NCI-H524 (cell line): ENCODE measurements around the gene GJC1.

Experiments used
- DNase-seq, 2 experiments: peaks; one replicate each; lab custom pipeline; 2025; lab: John Stamatoyannopoulos, UW

GJC1 gene

DNA sequence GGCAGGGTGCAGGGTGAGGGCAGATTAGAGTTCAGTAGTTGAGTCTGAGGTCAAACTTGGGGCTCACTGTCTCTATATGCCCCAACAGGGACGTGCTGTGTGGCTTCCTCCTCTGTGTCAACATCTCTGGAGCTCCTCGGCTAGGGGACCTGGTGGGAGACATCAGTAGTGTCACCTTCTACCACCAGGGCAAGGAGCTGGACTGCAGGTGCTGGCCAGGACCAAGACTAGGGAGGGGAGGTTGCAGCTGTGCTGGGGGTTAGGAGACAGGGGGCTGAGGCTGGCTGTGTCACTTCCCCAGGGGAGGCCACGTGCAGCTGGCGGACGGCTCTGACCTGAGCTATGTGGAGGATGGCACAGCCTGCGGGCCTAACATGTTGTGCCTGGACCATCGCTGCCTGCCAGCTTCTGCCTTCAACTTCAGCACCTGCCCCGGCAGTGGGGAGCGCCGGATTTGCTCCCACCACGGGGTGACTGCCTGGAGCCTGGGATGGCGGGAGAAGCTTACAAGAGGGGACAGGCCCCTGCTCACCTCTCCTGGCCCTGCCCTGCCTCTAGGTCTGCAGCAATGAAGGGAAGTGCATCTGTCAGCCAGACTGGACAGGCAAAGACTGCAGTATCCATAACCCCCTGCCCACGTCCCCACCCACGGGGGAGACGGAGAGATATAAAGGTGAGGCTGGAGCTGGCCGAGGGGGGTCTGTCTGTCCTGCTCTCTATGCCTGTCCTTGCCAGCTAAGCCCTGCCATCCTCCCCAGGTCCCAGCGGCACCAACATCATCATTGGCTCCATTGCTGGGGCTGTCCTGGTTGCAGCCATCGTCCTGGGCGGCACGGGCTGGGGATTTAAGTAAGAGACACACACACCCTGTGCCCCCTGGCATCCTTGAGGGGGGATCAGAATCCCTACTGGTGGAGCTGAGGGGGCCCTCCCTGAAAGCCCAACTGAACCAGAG lies 52.4 kb downstream of the GJC1 start:
- no peak for DNase-seq

DNA sequence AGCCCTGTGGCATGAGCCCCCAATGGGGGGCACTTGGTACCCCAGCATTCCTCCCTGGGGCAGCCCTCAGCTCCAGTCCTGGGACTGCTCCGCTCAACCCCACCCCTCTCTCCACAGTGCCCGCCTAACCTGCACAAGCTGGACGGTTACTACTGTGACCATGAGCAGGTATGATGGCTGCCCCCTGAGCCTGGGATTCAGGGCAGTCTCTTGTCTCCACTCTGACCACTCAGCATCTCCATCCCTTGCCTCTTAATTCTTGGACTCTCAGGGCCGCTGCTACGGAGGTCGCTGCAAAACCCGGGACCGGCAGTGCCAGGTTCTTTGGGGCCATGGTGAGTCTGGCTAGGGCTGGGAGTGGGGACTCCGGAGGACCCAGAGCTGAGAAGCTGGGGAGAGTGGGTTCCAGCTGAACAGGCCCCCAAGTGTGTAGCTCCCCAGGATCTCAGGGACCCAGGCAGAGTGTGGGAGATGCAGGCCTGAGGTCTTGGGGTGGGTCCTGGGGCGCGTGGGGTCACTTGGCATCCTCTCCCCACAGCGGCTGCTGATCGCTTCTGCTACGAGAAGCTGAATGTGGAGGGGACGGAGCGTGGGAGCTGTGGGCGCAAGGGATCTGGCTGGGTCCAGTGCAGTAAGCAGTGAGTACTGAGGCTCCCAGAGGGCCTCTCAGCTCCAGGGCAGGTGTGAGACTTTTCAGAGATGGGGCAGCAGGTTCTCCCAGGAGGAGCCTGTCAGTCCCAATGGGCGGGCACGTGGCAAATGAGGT lies 53.3 kb downstream of the GJC1 start:
- no peak for DNase-seq

DNA sequence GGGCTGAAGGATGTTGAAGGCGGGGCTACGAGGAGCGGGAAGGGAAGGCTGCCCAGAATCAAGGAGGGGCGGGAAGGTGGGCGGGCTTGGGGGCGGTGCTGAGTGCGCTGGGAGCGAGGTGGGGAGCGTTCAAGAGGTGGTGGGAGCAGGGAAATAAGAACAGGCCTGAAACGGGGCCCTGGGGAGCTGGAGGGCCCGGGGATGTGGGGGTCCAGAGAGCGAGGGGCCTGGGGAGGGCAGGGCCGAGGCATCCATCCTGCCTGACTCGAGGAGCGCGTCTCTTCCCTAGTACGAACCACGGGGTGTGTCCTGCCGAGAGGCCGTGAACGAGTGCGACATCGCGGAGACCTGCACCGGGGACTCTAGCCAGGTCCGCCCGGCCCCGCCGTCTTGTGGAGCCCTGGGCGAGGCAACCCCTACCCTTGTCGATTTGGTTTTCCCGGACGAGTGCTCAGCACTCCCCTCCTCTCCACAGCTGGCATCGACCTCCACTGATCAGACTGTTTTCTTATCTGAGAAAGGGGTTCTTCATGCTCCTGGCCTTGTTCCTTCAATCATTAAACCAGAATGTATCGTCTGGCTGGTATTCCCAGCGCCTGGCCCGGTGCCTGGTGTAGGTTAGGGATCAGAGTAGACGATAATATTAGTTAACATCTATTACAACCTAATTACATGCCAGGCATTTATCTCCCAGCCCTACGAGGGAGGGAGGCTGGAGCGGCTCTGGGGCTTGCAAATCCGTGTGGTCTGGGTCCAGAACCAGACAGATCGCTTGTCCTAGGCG lies 54.1 kb downstream of the GJC1 start:
- no peak for DNase-seq

DNA sequence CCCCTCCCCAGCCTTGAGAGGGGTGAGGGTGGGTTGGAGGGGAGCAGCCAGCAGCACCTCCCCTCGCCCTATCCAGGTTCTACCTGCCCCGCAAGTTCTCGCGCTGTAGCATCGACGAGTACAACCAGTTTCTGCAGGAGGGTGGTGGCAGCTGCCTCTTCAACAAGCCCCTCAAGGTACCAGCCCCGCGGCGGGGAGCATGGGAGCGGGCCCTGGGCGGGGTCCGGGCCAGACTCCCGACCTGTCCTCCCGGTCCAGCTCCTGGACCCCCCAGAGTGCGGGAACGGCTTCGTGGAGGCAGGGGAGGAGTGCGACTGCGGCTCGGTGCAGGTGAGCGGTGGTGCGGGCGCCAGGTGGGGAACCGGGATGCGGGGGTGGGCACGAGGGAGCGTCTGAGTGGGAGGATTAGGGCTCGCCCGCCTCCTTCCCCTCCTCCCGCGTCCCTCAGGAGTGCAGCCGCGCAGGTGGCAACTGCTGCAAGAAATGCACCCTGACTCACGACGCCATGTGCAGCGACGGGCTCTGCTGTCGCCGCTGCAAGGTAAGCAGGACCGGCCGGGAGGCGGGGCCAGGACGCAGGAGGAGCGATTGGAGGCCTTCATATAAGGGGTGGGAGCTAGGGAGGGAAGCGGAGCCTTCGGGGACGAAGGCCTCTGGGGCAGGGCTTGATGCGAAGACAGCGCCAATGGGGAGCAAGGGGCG lies 54.8 kb downstream of the GJC1 start:
- DNase-seq: peak; percentile 99

DNA sequence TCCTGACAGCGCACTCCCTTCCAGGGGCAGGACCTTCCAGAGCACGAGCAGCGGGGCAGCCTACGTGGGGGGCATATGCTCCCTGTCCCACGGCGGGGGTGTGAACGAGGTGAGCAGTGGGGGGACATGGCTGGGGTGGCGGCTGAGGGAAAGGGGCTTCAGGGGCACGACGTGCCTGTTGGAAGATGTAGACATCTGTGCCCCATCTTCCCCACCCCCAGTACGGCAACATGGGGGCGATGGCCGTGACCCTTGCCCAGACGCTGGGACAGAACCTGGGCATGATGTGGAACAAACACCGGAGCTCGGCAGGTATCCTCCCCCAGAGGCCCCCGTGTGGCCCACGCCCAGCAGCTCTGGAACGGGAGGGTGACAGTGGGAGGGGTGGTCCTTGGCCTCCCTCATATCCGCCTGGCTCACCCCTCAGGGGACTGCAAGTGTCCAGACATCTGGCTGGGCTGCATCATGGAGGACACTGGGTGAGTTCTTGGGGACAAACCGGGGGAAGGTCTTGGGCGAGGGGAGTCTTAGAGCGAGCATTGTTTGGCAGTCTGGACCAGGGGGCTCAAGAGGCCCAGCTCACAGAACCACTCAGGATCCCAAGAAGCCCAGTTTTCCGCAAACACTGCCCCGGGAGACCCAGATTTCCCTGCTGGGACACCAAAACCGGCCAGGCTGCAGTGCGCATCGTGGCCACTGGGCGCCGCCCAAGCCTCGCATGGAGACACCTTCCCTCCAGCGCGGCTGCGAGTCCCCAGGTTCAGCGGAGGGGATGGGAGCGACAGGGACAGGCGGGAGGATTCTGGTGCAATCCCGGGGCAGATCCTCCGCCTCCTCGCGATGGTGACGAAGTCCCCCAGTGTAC lies 55.6 kb downstream of the GJC1 start:
- DNase-seq: peak; percentile 79 to 92

DNA sequence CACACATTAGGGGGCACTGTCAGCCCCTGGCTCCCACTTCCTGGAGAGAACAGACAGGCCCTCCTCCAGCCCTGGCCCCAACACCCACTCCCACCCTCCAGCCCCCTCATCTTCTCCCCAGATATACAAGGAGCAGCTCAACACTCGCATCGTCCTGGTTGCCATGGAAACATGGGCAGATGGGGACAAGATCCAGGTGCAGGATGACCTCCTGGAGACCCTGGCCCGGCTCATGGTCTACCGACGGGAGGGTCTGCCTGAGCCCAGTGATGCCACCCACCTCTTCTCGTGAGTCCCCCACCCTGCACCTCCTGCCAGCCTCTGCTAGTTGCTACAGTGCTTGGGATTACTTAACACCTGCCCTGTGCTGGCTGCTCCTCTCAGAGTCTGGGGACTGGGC lies 56.9 kb downstream of the GJC1 start:
- DNase-seq: peak in 1 of 2 experiments; percentile 22

DNA sequence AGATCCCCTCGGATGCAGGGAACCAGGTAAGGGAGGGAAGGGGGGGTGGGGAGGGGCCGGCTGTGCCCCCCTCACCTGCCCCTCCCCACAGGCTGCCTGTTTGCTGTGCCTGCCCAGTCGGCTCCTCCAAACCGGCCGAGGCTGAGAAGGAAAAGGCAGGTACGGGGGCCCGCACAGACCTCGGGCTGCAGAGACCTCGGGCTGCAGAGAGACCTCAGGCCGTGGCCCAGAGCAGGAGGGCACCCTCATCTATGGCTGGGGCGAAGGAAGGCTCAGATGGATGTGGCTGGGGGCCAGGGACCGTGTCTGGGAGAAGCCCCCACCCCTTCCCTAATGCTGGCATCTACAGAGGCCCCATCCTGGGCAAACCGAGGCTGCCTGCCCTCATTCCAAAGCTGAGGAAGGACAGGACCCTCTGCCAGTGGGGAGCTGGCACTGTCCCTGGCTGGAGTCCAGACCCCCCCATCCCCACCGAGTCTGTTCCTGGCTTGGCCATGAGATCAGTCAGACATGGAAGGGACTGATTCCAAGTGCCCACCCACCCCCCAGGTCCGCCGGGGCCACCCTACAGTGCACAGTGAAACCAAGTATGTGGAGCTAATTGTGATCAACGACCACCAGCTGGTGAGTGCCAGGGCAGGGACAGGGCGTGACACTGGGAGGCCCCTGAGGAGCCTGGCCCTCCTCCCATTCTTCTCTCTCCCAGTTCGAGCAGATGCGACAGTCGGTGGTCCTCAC lies 57.6 kb downstream of the GJC1 start:
- no peak for DNase-seq

DNA sequence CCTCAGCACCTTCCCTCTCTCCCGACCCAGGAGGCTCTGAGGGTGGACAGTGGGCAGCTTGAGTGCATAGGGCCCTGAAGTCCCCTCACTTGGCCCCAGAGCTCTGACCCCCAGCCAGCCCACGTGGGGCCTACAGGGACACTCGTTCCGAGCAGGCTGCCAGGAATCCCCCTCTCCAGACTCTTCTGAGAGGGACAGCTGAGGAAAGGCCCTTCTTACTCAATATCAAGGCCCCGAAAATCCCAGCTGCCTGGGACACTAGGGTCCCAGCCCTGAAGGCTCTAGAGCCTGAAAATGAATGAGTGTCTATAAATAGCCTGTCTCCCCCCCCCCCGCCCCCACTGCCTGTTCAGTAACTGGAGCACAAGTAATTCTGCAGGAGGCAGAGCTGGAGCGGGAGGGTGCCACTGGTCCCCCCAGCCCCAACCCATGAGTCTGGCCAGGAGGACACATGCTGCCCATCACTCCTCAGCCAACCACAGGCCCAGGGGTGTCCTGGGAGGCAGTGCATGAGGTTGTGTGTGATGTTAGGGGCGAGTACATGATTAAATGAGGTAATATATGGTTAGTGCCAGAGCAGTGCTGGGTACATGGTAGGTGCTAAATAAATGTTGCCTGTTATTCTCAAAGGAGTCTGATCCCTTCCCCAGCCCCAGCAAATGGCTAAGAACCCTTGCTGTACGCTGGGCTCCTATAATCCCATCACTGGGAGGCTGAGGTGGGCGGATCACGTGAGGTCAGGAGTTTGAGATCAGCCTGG lies 59.7 kb downstream of the GJC1 start:
- DNase-seq: no peak

DNA sequence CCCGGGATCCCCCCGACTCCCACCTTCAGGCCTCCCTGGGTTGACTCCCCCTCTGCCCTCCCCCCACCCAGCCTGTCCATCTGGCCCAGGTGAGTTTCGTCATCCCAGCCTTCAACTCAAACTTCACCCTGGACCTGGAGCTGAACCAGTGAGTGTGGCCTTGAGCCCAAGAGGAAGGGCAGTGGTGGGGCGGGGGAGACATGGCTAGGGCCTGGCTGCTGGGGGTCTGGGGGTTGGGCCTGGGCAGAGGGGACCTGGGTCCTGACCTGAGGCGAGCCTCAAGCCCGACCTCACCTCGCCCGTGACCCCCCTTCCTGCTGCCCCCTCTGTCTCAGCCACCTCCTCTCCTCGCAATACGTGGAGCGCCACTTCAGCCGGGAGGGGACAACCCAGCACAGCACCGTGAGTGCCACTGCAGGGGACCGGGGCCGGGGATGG lies 60.4 kb downstream of the GJC1 start:
- DNase-seq: no peak

DNA sequence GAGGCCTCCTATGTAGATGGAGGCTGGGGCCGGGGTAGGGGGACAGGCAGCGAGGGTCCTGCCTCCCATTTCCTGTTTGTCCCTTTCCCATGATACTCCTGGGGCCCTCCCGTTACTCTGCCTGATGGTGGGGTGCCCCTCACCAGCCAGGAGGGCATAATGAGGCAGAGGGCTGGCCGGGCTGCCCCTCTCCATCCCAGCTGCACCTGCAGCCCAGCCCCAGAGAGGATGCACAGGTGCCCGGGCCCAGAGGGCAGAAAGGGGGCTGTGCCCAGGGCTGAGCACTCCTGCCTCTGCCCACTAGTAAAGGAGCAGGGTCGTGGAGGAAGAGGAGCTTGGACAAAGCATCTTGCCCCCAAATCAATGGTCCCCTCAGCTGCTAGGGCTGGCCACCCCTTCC lies 60.9 kb downstream of the GJC1 start:
- DNase-seq: no peak

DNA sequence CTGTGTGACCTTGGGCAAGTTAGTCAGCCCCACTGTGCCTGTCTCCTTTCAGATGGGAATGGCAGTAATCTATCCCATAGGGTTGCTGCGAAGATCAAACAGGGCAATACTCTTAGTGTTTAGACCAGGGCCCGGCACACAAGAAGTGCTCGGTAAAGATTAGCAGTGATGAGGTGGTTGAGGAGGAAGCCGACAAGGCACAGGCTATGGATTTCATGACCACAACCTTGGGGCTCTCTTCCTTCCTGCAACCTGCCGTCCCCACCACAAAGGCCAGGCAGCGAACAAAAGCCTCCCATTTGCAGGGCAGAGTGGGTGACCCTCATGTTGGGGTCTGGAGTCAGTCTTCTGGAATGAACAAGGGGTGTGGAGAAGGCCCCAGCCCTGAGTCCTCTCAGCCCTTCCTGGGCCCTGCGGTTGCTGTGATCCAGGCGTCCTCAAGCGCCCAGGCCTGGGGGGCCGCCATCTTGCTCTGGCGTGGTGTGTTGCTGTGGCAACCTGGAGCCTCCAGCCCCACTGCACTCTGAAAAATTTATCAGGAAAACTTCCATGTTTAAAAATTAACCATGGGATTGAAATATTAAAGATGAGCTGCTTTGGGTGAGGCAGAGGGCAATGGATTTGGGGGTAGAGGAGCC lies 61.5 kb downstream of the GJC1 start:
- DNase-seq: no peak

DNA sequence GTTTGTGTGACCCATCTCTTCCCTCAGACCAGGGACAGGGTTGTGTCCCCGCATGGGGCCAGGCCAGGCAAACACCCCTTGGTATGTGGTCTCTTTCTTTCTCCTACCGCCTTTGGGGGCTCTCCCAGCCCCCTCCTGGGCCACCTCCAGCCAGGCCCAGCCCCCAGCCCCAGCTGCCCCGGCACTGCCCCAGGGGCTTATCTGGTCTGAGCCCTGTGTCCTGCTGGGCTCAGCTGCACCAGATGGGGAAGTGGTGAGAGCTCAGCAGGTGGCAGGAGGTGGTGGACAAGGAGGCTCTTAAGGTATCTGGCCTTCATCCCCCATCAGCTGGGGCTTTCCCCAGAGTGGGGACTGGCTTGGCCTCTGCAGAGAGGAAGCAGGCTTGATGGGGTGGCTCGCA lies 62.6 kb downstream of the GJC1 start:
- DNase-seq: peak; percentile 52 to 76

DNA sequence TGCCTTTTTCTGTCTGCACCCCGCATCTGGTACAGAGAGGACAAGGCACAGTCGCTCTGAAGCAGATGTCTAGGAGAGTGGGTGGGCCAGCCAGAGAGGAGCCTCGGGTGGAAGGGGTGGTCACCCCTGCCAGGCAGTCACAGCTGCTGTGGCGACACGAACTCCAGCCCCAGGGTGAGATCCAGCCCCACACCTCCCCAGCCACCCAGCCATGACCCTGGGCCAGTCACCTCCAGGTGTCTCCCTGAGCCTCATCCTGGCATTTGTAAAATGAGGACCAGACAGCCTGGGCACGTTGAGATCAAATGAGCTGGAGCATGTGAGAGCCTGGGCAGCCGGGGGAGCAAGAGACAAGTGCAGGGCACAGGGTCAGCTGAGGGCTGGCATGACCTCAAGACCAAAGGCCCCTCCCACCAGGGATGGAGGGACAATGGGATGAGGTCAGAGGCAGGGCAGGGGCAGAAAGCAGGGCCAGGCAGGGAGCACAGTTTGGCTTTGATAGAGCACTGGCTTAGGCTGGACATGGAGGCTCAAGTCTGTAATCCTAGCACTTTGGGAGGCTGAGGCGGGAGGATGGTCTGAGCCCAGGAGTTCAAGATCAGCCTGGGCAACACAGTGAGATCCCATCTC lies 63.6 kb downstream of the GJC1 start:
- no peak for DNase-seq

DNA sequence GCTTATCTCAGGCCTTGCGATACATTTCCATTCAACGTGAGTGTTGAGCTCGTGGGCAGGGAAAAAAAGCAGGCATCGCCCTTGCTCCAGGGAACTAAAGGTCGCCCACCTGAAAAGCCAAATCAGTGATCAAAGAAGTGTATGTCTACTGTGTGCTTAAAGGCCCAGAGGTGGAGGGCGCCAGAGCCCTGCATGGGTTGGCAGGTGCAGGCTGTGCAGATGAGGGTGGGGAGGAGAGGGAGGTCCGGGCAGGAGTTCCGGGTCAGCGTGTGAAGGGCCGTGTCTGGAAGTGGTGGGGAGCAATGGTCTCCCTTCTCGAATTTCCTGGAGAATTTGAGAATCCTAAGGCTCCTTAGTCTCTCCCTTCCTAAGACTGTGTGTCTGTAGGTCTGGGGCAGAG lies 64.1 kb downstream of the GJC1 start:
- DNase-seq: no peak

DNA sequence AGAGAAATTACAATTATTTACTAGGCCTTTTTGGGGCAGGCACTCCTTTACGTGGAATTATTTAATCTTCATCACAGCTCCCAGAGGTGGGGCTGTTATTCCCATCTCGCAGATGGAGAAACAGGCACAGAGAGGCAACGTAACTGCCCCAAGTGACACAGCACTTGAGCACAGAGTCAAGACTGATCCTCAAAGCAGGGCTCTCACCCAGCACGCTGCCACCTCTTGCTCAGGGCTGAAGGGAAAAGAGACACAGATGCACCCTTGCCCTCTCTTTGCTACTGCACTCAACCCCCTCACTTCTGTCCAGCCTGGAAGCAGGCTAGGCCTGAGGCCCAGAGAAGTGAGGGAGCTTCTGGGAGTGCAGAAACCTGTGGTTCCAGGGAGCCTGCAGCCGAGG lies 66.9 kb downstream of the GJC1 start:
- DNase-seq: no peak

DNA sequence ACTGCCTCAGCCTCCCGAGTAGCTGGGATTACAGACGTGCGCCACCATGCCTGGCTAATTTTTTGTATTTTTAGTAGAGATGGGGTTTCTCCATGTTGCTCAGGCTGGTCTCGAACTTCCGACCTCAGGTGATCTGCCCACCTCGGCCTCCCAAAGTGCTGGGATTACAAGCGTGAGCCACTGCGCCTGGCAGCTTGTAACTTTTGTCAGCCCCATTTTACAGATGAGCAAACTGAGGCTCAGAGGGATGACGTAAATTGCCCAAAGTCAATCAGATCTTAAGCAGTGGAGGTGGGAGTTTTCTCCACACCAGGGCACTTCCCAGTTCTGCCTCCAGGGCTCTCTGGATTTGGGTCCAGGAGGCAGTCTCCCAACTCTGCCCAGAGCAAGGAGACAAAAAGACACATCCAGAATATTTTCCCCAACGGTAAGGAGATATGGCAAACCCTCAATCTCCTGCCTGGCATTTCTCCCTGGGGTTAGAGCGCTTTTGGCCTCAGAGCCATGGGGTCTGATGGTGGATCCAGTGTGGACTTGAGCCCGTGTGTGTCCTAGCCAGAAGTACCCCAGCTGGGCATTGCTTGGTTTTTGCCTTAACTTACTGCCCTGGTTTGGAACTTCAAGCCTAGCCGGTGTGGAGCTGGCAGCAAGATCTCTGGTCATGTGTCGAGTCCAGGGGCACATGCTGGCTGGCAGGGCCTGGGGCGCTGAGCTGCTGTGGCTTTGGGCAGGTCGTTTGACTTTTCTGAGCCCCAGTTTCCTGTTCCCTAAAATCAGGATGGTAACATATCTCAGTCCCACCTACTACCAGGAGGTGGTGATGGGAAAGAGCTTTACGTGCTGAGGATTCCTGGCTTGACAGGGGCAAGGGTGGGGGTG lies 67.9 kb downstream of the GJC1 start:
- DNase-seq: no peak
